Heart left ventricle (tissue), 13 donors: ENCODE measurements around the gene TASP1.

Experiments
- POLR2A ChIP-seq, 2 donors: fragments of 450-650 bp; IDR thresholded peaks; one replicate each; pipeline ENCODE4 v1.6.1; 2017; ENCODE audit warnings: antibody characterized with exemption in 2 of 2, mild to moderate bottlenecking in 2 of 2, moderate library complexity in 2 of 2
- TF ChIP-seq, protein P1 (sequence below), 12 donors: fragments of 200-600 bp; sonication (generic) in 4 of 12; IDR thresholded peaks; one replicate each; pipeline versions ENCODE4 v1.5.0 to v1.8.0; 2018 to 2022; ENCODE audit warnings: antibody characterized with exemption in 12 of 12, mild to moderate bottlenecking in 5 of 12
- donor health status: ischemic (EF 13 %, LVEDD 7.1; RV severe dilation, severe dysfunction).
- donor health status: DM: no; HTN: yes; CAD: no.
- donor health status: DM: no; HTN: no; CAD: no.
- donor health status: ischemic (EF 25% LVEDD 6.9; RV normal size, moderate dysfunction).
- donor health status: ischemic (EF 25% LVEDD 5.7; RV mildly dilated, moderate dysfunction).
- donor health status: ischemic (EF 35%, LVEDD 5.7; RV mildly dilated, moderate dysfunction).
- donor health status: nonischemic (EF 11% LVEDD 7.7; RV severe dilation, severe dysfunction).
- donor health status: DM: yes; HTN: yes; CAD: no.
- donor health status: PGD.
- donor health status: ischemic (EF 29% LVEDD 5.4; RV normal size, mild dysfunction).
- donor health status: nonischemic (EF 23%, LVEDD 6.1; RV moderate dilation, normal function).

DNA sequence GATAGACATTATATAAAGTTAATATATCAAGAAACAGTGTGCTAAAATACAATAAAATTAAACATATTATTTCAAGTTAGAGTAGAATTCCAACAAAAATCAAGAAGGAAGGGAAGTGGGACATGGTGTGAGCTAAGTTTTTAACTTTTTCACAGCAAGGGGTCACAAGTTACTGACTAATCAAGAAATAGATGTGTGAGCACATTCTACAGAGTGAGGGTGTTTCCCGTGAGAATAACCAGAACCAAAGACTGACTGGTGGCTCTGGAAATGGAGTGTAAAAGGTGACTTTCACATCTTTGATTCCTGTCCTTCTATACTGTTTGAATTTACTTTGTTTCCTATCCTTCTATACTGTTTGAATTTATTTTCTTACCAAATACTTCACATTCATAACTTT is 206.6 kb downstream of the TASP1 start:
- TF ChIP-seq, protein P1, sequence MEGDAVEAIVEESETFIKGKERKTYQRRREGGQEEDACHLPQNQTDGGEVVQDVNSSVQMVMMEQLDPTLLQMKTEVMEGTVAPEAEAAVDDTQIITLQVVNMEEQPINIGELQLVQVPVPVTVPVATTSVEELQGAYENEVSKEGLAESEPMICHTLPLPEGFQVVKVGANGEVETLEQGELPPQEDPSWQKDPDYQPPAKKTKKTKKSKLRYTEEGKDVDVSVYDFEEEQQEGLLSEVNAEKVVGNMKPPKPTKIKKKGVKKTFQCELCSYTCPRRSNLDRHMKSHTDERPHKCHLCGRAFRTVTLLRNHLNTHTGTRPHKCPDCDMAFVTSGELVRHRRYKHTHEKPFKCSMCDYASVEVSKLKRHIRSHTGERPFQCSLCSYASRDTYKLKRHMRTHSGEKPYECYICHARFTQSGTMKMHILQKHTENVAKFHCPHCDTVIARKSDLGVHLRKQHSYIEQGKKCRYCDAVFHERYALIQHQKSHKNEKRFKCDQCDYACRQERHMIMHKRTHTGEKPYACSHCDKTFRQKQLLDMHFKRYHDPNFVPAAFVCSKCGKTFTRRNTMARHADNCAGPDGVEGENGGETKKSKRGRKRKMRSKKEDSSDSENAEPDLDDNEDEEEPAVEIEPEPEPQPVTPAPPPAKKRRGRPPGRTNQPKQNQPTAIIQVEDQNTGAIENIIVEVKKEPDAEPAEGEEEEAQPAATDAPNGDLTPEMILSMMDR (IDR thresholded peaks at IDR 0.05), result no peak
- no peak for TF ChIP-seq POLR2A (IDR thresholded peaks at IDR 0.05)
